Endodermal cell (in vitro differentiated cells): ENCODE measurements around the gene TTC9. TPM values are rescaled to one million over a fixed set of nuclear protein-coding genes. Genes with fewer than 3 reads are reported as not detected.
A peak's percentile ranks its signal among the peaks of the same experiment; 100 is the strongest.

Source experiments
- DNase-seq: peaks from one replicate; pipeline ENCODE4 v3.0.0-alpha.2; 2017
- H3K27ac ChIP-seq: 2 replicates; pipeline ENCODE4 v1.5.1; 2013; ENCODE audit warnings: mild to moderate bottlenecking, low read depth, low read length, moderate library complexity
- H3K27me3 ChIP-seq: 2 replicates; pipeline ENCODE4 v1.6.1; 2013; ENCODE audit warnings: mild to moderate bottlenecking, low read length, moderate library complexity; ENCODE audit not compliant: insufficient read depth, control insufficient read depth, poor library complexity, severe bottlenecking
- H3K36me3 ChIP-seq: 2 replicates; pipeline ENCODE4 v1.7.0; 2013; ENCODE audit warnings: mild to moderate bottlenecking, low read length, moderate library complexity; ENCODE audit not compliant: control insufficient read depth, insufficient read depth
- H3K4me1 ChIP-seq: one replicate; pipeline ENCODE4 v1.7.0; 2013; ENCODE audit warnings: low read length; ENCODE audit not compliant: control insufficient read depth, insufficient read depth
- H3K4me3 ChIP-seq: 2 replicates; pipeline ENCODE4 v1.5.1; 2013; ENCODE audit warnings: mild to moderate bottlenecking, low read length, moderate library complexity
- H3K9ac ChIP-seq: 2 replicates; pipeline ENCODE4 v1.6.1; 2013; ENCODE audit warnings: mild to moderate bottlenecking, low read length, moderate library complexity; ENCODE audit not compliant: poor library complexity, severe bottlenecking; ENCODE audit errors: extremely low read depth
- H3K9me3 ChIP-seq: 2 replicates; pipeline ENCODE4 v1.6.1; 2013; ENCODE audit warnings: mild to moderate bottlenecking, low read length, moderate library complexity; ENCODE audit not compliant: control insufficient read depth
- H3K27ac Mint-ChIP-seq: 2 replicates; pipeline ENCODE4 v1.8.0; 2020; ENCODE audit warnings: mixed read lengths
- H3K27me3 Mint-ChIP-seq: 2 replicates; pipeline ENCODE4 v1.8.0; 2021; ENCODE audit warnings: mild to moderate bottlenecking, mixed read lengths; ENCODE audit not compliant: insufficient read depth
- H3K36me3 Mint-ChIP-seq: 2 replicates; pipeline ENCODE4 v1.8.0; 2020; ENCODE audit warnings: low read depth, mixed read lengths
- H3K4me1 Mint-ChIP-seq: 2 replicates; pipeline ENCODE4 v1.8.0; 2020; ENCODE audit warnings: mixed read lengths
- H3K4me3 Mint-ChIP-seq: 2 replicates; pipeline ENCODE4 v1.8.0; 2020; ENCODE audit warnings: mild to moderate bottlenecking, moderate library complexity, mixed read lengths
- H3K9me3 Mint-ChIP-seq: 2 replicates; pipeline ENCODE4 v1.8.0; 2020; ENCODE audit warnings: mild to moderate bottlenecking, mixed read lengths
- WGBS, 2 experiments: methylation state at CpG; one replicate each; pipeline versions ENCODE4 v1.1.5 to v1.1.7; 2013; ENCODE audit warnings: missing lambda C conversion rate in 2 of 2, mixed read lengths in 1 of 2; ENCODE audit not compliant: insufficient coverage in 1 of 2, insufficient read length in 1 of 2; 5-methylcytosine and 5-hydroxymethylcytosine counted together
- total RNA-seq, 2 donors: library from RNA; stranded (reverse); fragmentation: NEBNext Ultra II Directional in 1 of 2; extraction: Animal tissue kit (Norgen Biotek cat#: 25700) in 1 of 2; gene quantifications; 2 replicates in 1 of 2; 3 replicates in 1 of 2; pipeline ENCODE4 v1.2.1, GENCODE V29; 2021
- TF ChIP-seq, protein P1 (sequence below): fragments of 200-600 bp; sonication (generic); conservative IDR thresholded peaks from 2 replicates; pipeline ENCODE4 v1.5.0; 2021; ENCODE audit warnings: antibody characterized with exemption, mild to moderate bottlenecking

The TTC9 gene
- total RNA-seq, 2 donors from 2014 or later: 9.4 to 11.6 TPM

DNA sequence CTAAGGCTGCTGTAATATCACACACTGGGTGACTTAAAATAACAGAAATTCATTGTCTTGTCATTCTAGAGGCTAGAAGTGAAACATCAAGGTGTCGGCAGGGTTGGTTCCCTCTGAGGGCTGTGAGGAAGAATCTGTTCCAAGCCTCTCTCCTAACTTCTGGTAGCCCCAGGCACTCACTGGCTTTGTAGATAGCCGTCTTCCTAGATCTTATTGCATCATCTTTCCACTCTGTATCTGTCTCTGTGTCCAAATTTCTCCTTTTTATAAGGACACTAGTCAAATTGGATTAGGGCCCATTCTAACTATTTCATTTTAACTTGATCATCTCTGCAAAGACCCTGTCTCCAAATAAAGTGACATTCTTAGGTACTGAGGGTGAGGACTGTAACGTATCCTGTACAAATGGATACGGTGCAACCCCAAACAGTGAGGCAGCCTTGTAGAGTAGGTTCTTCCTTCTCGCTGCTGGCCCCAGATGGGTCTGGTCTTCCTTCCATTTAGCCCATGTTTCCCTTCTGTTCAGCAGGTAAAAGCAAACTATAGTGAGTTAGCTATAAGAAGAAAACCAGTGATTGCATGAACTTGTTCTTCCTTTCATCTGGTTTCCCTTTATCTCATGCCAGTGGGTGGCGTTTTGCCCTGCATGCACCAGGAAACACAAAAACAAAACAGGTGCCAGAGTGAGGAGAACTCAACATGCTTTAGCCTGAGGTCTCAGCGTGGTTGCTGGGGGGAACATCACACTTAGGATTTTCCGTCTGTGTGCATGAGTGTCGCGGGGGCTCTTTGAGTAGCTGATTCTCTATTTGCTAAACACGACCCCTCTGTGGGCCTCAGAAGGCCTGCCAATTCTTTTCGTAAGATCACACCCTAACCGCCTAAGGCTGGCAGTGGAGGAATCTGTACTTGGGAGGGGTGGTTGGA lies 19.5 kb downstream of the TTC9 start:
- TF ChIP-seq, protein P1, sequence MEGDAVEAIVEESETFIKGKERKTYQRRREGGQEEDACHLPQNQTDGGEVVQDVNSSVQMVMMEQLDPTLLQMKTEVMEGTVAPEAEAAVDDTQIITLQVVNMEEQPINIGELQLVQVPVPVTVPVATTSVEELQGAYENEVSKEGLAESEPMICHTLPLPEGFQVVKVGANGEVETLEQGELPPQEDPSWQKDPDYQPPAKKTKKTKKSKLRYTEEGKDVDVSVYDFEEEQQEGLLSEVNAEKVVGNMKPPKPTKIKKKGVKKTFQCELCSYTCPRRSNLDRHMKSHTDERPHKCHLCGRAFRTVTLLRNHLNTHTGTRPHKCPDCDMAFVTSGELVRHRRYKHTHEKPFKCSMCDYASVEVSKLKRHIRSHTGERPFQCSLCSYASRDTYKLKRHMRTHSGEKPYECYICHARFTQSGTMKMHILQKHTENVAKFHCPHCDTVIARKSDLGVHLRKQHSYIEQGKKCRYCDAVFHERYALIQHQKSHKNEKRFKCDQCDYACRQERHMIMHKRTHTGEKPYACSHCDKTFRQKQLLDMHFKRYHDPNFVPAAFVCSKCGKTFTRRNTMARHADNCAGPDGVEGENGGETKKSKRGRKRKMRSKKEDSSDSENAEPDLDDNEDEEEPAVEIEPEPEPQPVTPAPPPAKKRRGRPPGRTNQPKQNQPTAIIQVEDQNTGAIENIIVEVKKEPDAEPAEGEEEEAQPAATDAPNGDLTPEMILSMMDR: no peak
- 77 to 87% methylated on average over 9 to 13 of the region's 13 CpGs for WGBS, 2 experiments
- H3K27me3 Mint-ChIP-seq: no peaks in the 10 kb centered on the region
- Histone ChIP-seq H3K36me3 (peaks cover 5% of the 10 kb centered on the region), H3K4me3 (no peak overlapping the region), H3K9me3 (no peaks in the 10 kb centered on the region), H3K9ac (no peak overlapping the region), H3K27ac (no peak overlapping the region), H3K27me3 (no peaks in the 10 kb centered on the region), H3K4me1 (peaks cover 15% of the 10 kb centered on the region)
- H3K27ac Mint-ChIP-seq: no peak overlapping the region
- H3K4me1 Mint-ChIP-seq: peaks cover 40% of the 10 kb centered on the region
- no peak for DNase-seq
- no peaks in the 10 kb centered on the region for H3K9me3 Mint-ChIP-seq
- peaks cover 8% of the 10 kb centered on the region for H3K36me3 Mint-ChIP-seq
- H3K4me3 Mint-ChIP-seq: no peak overlapping the region

DNA sequence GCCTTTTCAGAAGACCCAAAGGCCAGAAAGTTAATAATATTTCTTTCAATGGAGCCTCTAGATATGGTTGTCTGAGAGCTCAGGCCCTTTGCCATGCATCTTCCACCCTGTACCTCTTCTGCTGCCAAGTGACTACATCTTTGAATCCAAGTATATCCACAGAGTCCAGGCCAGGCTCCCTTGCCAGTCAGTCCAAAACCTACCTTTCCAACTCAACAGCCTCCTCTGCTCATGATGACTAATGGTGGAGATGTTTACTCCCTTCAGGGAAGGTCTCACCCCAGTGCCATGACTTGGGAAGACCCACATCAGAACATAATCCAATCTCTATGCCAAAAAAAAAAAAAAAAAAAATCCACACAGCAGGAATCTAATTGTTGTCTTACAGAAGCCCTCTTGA lies 20.4 kb downstream of the TTC9 start:
- peaks cover 17% of the 10 kb centered on the region for H3K4me1 ChIP-seq
- TF ChIP-seq, protein P1: no peak
- H3K27ac ChIP-seq: no peak overlapping the region
- H3K4me3 ChIP-seq: no peak overlapping the region
- no peak overlapping the region for H3K4me3 Mint-ChIP-seq
- H3K9me3 ChIP-seq: no peaks in the 10 kb centered on the region
- peaks cover 11% of the 10 kb centered on the region for H3K36me3 ChIP-seq
- no peak overlapping the region for H3K9ac ChIP-seq
- no peak for DNase-seq
- H3K27me3 ChIP-seq: no peaks in the 10 kb centered on the region
- H3K9me3 Mint-ChIP-seq: no peaks in the 10 kb centered on the region
- peak overlapping the region; percentile 70 for H3K27ac Mint-ChIP-seq
- peaks cover 41% of the 10 kb centered on the region for H3K4me1 Mint-ChIP-seq
- no peaks in the 10 kb centered on the region for H3K27me3 Mint-ChIP-seq
- peaks cover 13% of the 10 kb centered on the region for H3K36me3 Mint-ChIP-seq

DNA sequence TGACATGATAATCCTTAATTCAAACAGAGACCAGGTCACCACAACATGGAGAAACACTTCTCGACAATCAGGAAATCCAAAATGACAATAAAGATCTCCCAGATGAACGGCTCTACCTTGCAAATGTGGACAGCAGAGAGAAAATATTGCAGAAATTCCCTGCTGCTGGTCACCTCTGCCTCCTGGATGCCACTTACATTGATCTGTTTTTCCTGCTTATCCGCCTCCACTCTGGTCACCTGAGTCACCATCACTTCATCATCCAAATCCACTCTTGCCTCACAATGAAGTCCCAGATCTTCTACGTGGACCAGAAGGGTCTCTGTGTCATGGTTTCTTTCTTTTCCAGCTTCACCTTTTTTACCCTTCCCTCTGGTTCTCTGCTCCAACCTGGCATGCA lies 21.1 kb downstream of the TTC9 start:
- H3K9me3 Mint-ChIP-seq: no peaks in the 10 kb centered on the region
- Histone ChIP-seq H3K36me3 (peaks cover 18% of the 10 kb centered on the region), H3K9me3 (no peaks in the 10 kb centered on the region), H3K27me3 (no peaks in the 10 kb centered on the region), H3K9ac (no peak overlapping the region), H3K4me1 (peaks cover 17% of the 10 kb centered on the region), H3K4me3 (no peak overlapping the region), H3K27ac (no peak overlapping the region)
- TF ChIP-seq, protein P1: no peak
- peaks cover 37% of the 10 kb centered on the region for H3K4me1 Mint-ChIP-seq
- peaks cover 17% of the 10 kb centered on the region for H3K36me3 Mint-ChIP-seq
- H3K27ac Mint-ChIP-seq: no peak overlapping the region
- 90 to 96% methylated on average over 4 of the region's 4 CpGs for WGBS, 2 experiments
- H3K27me3 Mint-ChIP-seq: no peaks in the 10 kb centered on the region
- no peak overlapping the region for H3K4me3 Mint-ChIP-seq
- DNase-seq: no peak
